ENCODE measurements around the gene PTBP3.

GRCh38 chr9:112332977-112333638, at the start of gene PTBP3:
- TF ChIP-seq, protein P1, sequence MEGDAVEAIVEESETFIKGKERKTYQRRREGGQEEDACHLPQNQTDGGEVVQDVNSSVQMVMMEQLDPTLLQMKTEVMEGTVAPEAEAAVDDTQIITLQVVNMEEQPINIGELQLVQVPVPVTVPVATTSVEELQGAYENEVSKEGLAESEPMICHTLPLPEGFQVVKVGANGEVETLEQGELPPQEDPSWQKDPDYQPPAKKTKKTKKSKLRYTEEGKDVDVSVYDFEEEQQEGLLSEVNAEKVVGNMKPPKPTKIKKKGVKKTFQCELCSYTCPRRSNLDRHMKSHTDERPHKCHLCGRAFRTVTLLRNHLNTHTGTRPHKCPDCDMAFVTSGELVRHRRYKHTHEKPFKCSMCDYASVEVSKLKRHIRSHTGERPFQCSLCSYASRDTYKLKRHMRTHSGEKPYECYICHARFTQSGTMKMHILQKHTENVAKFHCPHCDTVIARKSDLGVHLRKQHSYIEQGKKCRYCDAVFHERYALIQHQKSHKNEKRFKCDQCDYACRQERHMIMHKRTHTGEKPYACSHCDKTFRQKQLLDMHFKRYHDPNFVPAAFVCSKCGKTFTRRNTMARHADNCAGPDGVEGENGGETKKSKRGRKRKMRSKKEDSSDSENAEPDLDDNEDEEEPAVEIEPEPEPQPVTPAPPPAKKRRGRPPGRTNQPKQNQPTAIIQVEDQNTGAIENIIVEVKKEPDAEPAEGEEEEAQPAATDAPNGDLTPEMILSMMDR (tag by site-specific recombination; IDR thresholded peaks at IDR 0.05) = no peak
- no peak for TF ChIP-seq ZNF274 (IDR thresholded peaks at IDR 0.05; ENCODE audit: low read length)
- no peak for TF ChIP-seq ZNF274 (tag by site-specific recombination; IDR thresholded peaks at IDR 0.05; ENCODE audit: borderline replicate concordance)
- TF ChIP-seq, protein P2, sequence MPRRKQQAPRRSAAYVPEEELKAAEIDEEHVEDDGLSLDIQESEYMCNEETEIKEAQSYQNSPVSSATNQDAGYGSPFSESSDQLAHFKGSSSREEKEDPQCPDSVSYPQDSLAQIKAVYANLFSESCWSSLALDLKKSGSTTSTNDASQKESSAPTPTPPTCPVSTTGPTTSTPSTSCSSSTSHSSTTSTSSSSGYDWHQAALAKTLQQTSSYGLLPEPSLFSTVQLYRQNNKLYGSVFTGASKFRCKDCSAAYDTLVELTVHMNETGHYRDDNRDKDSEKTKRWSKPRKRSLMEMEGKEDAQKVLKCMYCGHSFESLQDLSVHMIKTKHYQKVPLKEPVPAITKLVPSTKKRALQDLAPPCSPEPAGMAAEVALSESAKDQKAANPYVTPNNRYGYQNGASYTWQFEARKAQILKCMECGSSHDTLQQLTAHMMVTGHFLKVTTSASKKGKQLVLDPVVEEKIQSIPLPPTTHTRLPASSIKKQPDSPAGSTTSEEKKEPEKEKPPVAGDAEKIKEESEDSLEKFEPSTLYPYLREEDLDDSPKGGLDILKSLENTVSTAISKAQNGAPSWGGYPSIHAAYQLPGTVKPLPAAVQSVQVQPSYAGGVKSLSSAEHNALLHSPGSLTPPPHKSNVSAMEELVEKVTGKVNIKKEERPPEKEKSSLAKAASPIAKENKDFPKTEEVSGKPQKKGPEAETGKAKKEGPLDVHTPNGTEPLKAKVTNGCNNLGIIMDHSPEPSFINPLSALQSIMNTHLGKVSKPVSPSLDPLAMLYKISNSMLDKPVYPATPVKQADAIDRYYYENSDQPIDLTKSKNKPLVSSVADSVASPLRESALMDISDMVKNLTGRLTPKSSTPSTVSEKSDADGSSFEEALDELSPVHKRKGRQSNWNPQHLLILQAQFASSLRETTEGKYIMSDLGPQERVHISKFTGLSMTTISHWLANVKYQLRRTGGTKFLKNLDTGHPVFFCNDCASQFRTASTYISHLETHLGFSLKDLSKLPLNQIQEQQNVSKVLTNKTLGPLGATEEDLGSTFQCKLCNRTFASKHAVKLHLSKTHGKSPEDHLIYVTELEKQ (tag by site-specific recombination; IDR thresholded peaks at IDR 0.05; ENCODE audit: borderline replicate concordance) = no peak
- TF ChIP-seq KLF10 (tag by site-specific recombination; IDR thresholded peaks at IDR 0.05) = peak; percentile 58; the same call in 1 of the 2 replicates
- no peak; the same call in 1 of the 2 replicates for TF ChIP-seq ZSCAN5A (tag by site-specific recombination; IDR thresholded peaks at IDR 0.05)
- TF ChIP-seq, protein P3, sequence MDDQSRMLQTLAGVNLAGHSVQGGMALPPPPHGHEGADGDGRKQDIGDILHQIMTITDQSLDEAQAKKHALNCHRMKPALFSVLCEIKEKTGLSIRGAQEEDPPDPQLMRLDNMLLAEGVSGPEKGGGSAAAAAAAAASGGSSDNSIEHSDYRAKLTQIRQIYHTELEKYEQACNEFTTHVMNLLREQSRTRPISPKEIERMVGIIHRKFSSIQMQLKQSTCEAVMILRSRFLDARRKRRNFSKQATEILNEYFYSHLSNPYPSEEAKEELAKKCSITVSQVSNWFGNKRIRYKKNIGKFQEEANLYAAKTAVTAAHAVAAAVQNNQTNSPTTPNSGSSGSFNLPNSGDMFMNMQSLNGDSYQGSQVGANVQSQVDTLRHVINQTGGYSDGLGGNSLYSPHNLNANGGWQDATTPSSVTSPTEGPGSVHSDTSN (CRISPR knock-in tag; IDR thresholded peaks at IDR 0.05) = no peak
